ENCODE data around the gene PRKCE.

Gene PRKCE

GRCh38 chr2:46000660-46001059, 349.2 kb downstream of the PRKCE start:
- H3K36me3 ChIP-seq (ENCODE audit: insufficient read depth, low read length) = no peaks in the 10 kb centered on the region
- H3K9ac ChIP-seq (ENCODE audit: low read depth, low read length) = no peak overlapping the region
- H3K9me3 ChIP-seq (ENCODE audit: control insufficient read depth, insufficient read depth, low read length) = no peaks in the 10 kb centered on the region
- peaks cover 3% of the 10 kb centered on the region; the same call in 1 of the 2 replicates for H3K4me1 ChIP-seq (ENCODE audit: insufficient read depth, low read length)

- Histone ChIP-seq H3K36me3 (ENCODE audit: insufficient read depth, low read length) (no peaks in the 10 kb centered on the region), H3K9me3 (ENCODE audit: control insufficient read depth, insufficient read depth, low read length) (no peaks in the 10 kb centered on the region), H3K4me1 (ENCODE audit: insufficient read depth, low read length) (peaks cover 3% of the 10 kb centered on the region; the same call in 1 of the 2 replicates), H3K9ac (ENCODE audit: low read depth, low read length) (no peak overlapping the region)
Observed at GRCh38 chr2:46001290-46001689, 349.8 kb downstream of the PRKCE start.

- H3K36me3 ChIP-seq (ENCODE audit: insufficient read depth, low read length) = no peaks in the 10 kb centered on the region
- peaks cover 3% of the 10 kb centered on the region; the same call in 1 of the 2 replicates for H3K4me1 ChIP-seq (ENCODE audit: insufficient read depth, low read length)
- H3K9me3 ChIP-seq (ENCODE audit: control insufficient read depth, insufficient read depth, low read length) = no peaks in the 10 kb centered on the region
- H3K9ac ChIP-seq (ENCODE audit: low read depth, low read length) = no peak overlapping the region
Observed at GRCh38 chr2:46001741-46002506, 350.4 kb downstream of the PRKCE start.

- Histone ChIP-seq H3K9me3 (ENCODE audit: control insufficient read depth, insufficient read depth, low read length) (no peaks in the 10 kb centered on the region), H3K4me1 (ENCODE audit: insufficient read depth, low read length) (peaks cover 3% of the 10 kb centered on the region; the same call in 1 of the 2 replicates), H3K36me3 (ENCODE audit: insufficient read depth, low read length) (no peaks in the 10 kb centered on the region), H3K9ac (ENCODE audit: low read depth, low read length) (no peak overlapping the region)
Observed at GRCh38 chr2:46002507-46002883, 351.0 kb downstream of the PRKCE start.

GRCh38 chr2:46002947-46003346, 351.5 kb downstream of the PRKCE start:
- no peaks in the 10 kb centered on the region for H3K9me3 ChIP-seq (ENCODE audit: control insufficient read depth, insufficient read depth, low read length)
- H3K9ac ChIP-seq (ENCODE audit: low read depth, low read length) = no peak overlapping the region
- peaks cover 3% of the 10 kb centered on the region; the same call in 1 of the 2 replicates for H3K4me1 ChIP-seq (ENCODE audit: insufficient read depth, low read length)
- no peaks in the 10 kb centered on the region for H3K36me3 ChIP-seq (ENCODE audit: insufficient read depth, low read length)

- Histone ChIP-seq H3K9ac (ENCODE audit: low read depth, low read length) (no peak overlapping the region), H3K36me3 (ENCODE audit: insufficient read depth, low read length) (no peaks in the 10 kb centered on the region), H3K4me1 (ENCODE audit: insufficient read depth, low read length) (peaks cover 3% of the 10 kb centered on the region; the same call in 1 of the 2 replicates)
Observed at GRCh38 chr2:46003903-46004473, 352.5 kb downstream of the PRKCE start.

GRCh38 chr2:46006473-46007025, 355.1 kb downstream of the PRKCE start:
- H3K9ac ChIP-seq (ENCODE audit: low read depth, low read length) = no peak overlapping the region
- H3K36me3 ChIP-seq (ENCODE audit: insufficient read depth, low read length) = no peaks in the 10 kb centered on the region
- no peaks in the 10 kb centered on the region for H3K9me3 ChIP-seq (ENCODE audit: control insufficient read depth, insufficient read depth, low read length)
- peaks cover 2% of the 10 kb centered on the region; the same call in 1 of the 2 replicates for H3K4me1 ChIP-seq (ENCODE audit: insufficient read depth, low read length)

More at GRCh38 chr2:46003903-46004473, 352.5 kb downstream of the PRKCE start:
- H3K9me3 ChIP-seq (ENCODE audit: control insufficient read depth, insufficient read depth, low read length) = no peaks in the 10 kb centered on the region

- no peaks in the 10 kb centered on the region for H3K9me3 ChIP-seq (ENCODE audit: control insufficient read depth, insufficient read depth, low read length)
- H3K36me3 ChIP-seq (ENCODE audit: insufficient read depth, low read length) = no peaks in the 10 kb centered on the region
- H3K9ac ChIP-seq (ENCODE audit: low read depth, low read length) = no peak overlapping the region
- H3K4me1 ChIP-seq (ENCODE audit: insufficient read depth, low read length) = no peaks in the 10 kb centered on the region
Observed at GRCh38 chr2:46007412-46007811, 355.9 kb downstream of the PRKCE start.

- Histone ChIP-seq H3K9me3 (ENCODE audit: control insufficient read depth, insufficient read depth, low read length) (no peaks in the 10 kb centered on the region), H3K36me3 (ENCODE audit: insufficient read depth, low read length) (no peaks in the 10 kb centered on the region), H3K9ac (ENCODE audit: low read depth, low read length) (no peak overlapping the region), H3K4me1 (ENCODE audit: insufficient read depth, low read length) (no peaks in the 10 kb centered on the region)
Observed at GRCh38 chr2:46008091-46008870, 356.8 kb downstream of the PRKCE start.

GRCh38 chr2:46009315-46009714, 357.8 kb downstream of the PRKCE start:
- H3K9ac ChIP-seq (ENCODE audit: low read depth, low read length) = no peak overlapping the region
- H3K36me3 ChIP-seq (ENCODE audit: insufficient read depth, low read length) = no peaks in the 10 kb centered on the region
- no peaks in the 10 kb centered on the region for H3K9me3 ChIP-seq (ENCODE audit: control insufficient read depth, insufficient read depth, low read length)
- 0 out of 2 replicates have a peak, but pooled peaks cover 3% of the 10 kb centered on the region for H3K4me1 ChIP-seq (ENCODE audit: insufficient read depth, low read length)

GRCh38 chr2:46009772-46010171, 358.3 kb downstream of the PRKCE start:
- H3K36me3 ChIP-seq (ENCODE audit: insufficient read depth, low read length) = no peaks in the 10 kb centered on the region
- H3K9me3 ChIP-seq (ENCODE audit: control insufficient read depth, insufficient read depth, low read length) = no peaks in the 10 kb centered on the region
- no peak overlapping the region for H3K9ac ChIP-seq (ENCODE audit: low read depth, low read length)
- H3K4me1 ChIP-seq (ENCODE audit: insufficient read depth, low read length) = peaks cover 6% of the 10 kb centered on the region

- Histone ChIP-seq H3K9ac (ENCODE audit: low read depth, low read length) (no peak overlapping the region), H3K36me3 (ENCODE audit: insufficient read depth, low read length) (no peaks in the 10 kb centered on the region), H3K9me3 (ENCODE audit: control insufficient read depth, insufficient read depth, low read length) (no peaks in the 10 kb centered on the region), H3K4me1 (ENCODE audit: insufficient read depth, low read length) (peaks cover 9% of the 10 kb centered on the region)
Observed at GRCh38 chr2:46010223-46010924, 358.9 kb downstream of the PRKCE start.

- Histone ChIP-seq H3K9ac (ENCODE audit: low read depth, low read length) (no peak overlapping the region), H3K4me1 (ENCODE audit: insufficient read depth, low read length) (peaks cover 14% of the 10 kb centered on the region)
Observed at GRCh38 chr2:46010925-46011490, 359.5 kb downstream of the PRKCE start.

More at GRCh38 chr2:46010925-46011490, 359.5 kb downstream of the PRKCE start:
- H3K36me3 ChIP-seq (ENCODE audit: insufficient read depth, low read length) = no peaks in the 10 kb centered on the region
- no peaks in the 10 kb centered on the region for H3K9me3 ChIP-seq (ENCODE audit: control insufficient read depth, insufficient read depth, low read length)

Data from ES-I3 (cell line).